Measurements from ENCODE around the gene SOCS1.

GRCh38 chr16:11233727-11234376 lies 22.2 kb downstream of the SOCS1 start:
- TF ChIP-seq, protein P1, sequence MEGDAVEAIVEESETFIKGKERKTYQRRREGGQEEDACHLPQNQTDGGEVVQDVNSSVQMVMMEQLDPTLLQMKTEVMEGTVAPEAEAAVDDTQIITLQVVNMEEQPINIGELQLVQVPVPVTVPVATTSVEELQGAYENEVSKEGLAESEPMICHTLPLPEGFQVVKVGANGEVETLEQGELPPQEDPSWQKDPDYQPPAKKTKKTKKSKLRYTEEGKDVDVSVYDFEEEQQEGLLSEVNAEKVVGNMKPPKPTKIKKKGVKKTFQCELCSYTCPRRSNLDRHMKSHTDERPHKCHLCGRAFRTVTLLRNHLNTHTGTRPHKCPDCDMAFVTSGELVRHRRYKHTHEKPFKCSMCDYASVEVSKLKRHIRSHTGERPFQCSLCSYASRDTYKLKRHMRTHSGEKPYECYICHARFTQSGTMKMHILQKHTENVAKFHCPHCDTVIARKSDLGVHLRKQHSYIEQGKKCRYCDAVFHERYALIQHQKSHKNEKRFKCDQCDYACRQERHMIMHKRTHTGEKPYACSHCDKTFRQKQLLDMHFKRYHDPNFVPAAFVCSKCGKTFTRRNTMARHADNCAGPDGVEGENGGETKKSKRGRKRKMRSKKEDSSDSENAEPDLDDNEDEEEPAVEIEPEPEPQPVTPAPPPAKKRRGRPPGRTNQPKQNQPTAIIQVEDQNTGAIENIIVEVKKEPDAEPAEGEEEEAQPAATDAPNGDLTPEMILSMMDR (IDR thresholded peaks at IDR 0.05 in 4 of 5, conservative IDR thresholded peaks at IDR 0.05 in 1 of 5), result no peak
- TF ChIP-seq POLR2A (IDR thresholded peaks at IDR 0.05), result no peak
